Measurements from ENCODE around the gene CASP10. TPM values are rescaled to one million over a fixed set of nuclear protein-coding genes. Genes with fewer than 3 reads are reported as not detected.
"Not testable (repeated sequence)": the region's sequence is repeated elsewhere in the genome, so short reads cannot be mapped to it uniquely, and the experiment has no call there.

CASP10 gene
- total RNA-seq, 1 experiment from 2014 or later: 2.8 TPM

- TF ChIP-seq, protein P1, sequence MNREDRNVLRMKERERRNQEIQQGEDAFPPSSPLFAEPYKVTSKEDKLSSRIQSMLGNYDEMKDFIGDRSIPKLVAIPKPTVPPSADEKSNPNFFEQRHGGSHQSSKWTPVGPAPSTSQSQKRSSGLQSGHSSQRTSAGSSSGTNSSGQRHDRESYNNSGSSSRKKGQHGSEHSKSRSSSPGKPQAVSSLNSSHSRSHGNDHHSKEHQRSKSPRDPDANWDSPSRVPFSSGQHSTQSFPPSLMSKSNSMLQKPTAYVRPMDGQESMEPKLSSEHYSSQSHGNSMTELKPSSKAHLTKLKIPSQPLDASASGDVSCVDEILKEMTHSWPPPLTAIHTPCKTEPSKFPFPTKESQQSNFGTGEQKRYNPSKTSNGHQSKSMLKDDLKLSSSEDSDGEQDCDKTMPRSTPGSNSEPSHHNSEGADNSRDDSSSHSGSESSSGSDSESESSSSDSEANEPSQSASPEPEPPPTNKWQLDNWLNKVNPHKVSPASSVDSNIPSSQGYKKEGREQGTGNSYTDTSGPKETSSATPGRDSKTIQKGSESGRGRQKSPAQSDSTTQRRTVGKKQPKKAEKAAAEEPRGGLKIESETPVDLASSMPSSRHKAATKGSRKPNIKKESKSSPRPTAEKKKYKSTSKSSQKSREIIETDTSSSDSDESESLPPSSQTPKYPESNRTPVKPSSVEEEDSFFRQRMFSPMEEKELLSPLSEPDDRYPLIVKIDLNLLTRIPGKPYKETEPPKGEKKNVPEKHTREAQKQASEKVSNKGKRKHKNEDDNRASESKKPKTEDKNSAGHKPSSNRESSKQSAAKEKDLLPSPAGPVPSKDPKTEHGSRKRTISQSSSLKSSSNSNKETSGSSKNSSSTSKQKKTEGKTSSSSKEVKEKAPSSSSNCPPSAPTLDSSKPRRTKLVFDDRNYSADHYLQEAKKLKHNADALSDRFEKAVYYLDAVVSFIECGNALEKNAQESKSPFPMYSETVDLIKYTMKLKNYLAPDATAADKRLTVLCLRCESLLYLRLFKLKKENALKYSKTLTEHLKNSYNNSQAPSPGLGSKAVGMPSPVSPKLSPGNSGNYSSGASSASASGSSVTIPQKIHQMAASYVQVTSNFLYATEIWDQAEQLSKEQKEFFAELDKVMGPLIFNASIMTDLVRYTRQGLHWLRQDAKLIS (CRISPR knock-in tag; IDR thresholded peaks at IDR 0.05; ENCODE audit: borderline replicate concordance): no peak
- no peak for TF ChIP-seq EMX1 (CRISPR knock-in tag; IDR thresholded peaks at IDR 0.05)
- TF ChIP-seq NR2C2 (CRISPR knock-in tag; IDR thresholded peaks at IDR 0.05): no peak
- TF ChIP-seq FOXK1 (CRISPR knock-in tag; IDR thresholded peaks at IDR 0.05): no peak
- TF ChIP-seq HMGXB4 (CRISPR knock-in tag; IDR thresholded peaks at IDR 0.05): no peak
Observed at GRCh38 chr2:201138401-201138970, 44.5 kb upstream of the CASP10 start (continued).

DNA sequence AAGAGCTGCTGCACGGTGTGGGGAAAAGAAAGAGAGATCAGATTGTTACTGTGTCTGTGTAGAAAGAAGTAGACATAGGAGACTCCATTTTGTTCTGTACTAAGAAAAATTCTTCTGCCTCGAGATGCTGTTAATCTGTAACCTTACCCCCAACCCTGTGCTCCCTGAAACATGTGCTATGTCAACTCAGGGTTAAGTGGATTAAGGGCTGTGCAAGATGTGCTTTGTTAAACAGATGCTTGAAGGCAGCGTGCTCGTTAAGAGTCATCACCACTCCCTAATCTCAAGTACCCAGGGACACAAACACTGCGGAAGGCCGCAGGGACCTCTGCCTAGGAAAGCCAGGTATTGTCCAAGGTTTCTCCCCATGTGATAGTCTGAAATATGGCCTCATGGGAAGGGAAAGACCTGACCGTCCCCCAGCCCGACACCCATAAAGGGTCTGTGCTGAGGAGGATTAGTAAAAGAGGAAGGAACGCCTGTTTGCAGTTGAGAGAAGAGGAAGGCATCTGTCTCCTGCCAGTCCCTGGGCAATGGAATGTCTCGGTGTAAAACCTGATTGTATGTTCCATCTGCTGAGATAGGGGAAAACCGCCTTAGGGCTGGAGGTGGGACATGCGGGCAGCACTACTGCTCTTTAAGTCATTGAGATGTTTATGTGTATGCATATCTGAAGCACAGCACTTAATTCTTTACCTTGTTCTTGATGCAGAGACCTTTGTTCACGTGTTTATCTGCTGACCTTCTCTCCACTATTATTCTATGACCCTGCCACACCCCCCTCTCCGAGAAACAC is 43.8 kb upstream of the CASP10 start:
- CTCF ChIA-PET; H3K9me3 Mint-ChIP-seq; ATAC-seq; POLR2A ChIA-PET; H3K27me3 Mint-ChIP-seq (ENCODE audit: low read depth): not testable (repeated sequence)
- DNase-seq (ENCODE audit: low spot score): peak; percentile 29
- peak overlapping the region; percentile 88 for H3K27ac Mint-ChIP-seq
- H3K36me3 Mint-ChIP-seq: peaks cover 26% of the 10 kb centered on the region
- peaks cover 18% of the 10 kb centered on the region for H3K4me1 Mint-ChIP-seq
- peak overlapping the region; percentile 49 for H3K4me3 Mint-ChIP-seq

GRCh38 chr2:201139836-201140604 is 42.9 kb upstream of the CASP10 start:
- Mint-ChIP-seq H3K27ac (no peak overlapping the region), H3K4me1 (peaks cover 18% of the 10 kb centered on the region), H3K36me3 (peaks cover 26% of the 10 kb centered on the region), H3K9me3 (no peaks in the 10 kb centered on the region), H3K27me3 (ENCODE audit: low read depth) (no peaks in the 10 kb centered on the region), H3K4me3 (peak overlapping the region; percentile 49)
- ATAC-seq (peak; percentile 69), DNase-seq (ENCODE audit: low spot score) (no peak)
- POLR2A ChIA-PET: no interaction called here
- CTCF ChIA-PET: interaction anchor here (0.8 kb wide), 1 partner anchor 18 kb away, joined by 3 read pairs; no protein-coding TSS in a partner anchor
- no peak for TF ChIP-seq PREB (CRISPR knock-in tag; IDR thresholded peaks at IDR 0.05; ENCODE audit: borderline replicate concordance)
- no peak for TF ChIP-seq ZNF512 (CRISPR knock-in tag; IDR thresholded peaks at IDR 0.05; ENCODE audit: borderline replicate concordance)
- TF ChIP-seq NFATC4 (CRISPR knock-in tag; IDR thresholded peaks at IDR 0.05): no peak
- no peak for TF ChIP-seq ARID4B (CRISPR knock-in tag; IDR thresholded peaks at IDR 0.05; ENCODE audit: borderline replicate concordance)
- TF ChIP-seq RELA (CRISPR knock-in tag; IDR thresholded peaks at IDR 0.05; ENCODE audit: borderline replicate concordance): no peak
- TF ChIP-seq SMAD3 (CRISPR knock-in tag; IDR thresholded peaks at IDR 0.05; ENCODE audit: borderline replicate concordance): no peak
- TF ChIP-seq PRRX2 (CRISPR knock-in tag; IDR thresholded peaks at IDR 0.05): no peak
- TF ChIP-seq ZNF219 (CRISPR knock-in tag; IDR thresholded peaks at IDR 0.05; ENCODE audit: borderline replicate concordance): no peak
- TF ChIP-seq, protein P2, sequence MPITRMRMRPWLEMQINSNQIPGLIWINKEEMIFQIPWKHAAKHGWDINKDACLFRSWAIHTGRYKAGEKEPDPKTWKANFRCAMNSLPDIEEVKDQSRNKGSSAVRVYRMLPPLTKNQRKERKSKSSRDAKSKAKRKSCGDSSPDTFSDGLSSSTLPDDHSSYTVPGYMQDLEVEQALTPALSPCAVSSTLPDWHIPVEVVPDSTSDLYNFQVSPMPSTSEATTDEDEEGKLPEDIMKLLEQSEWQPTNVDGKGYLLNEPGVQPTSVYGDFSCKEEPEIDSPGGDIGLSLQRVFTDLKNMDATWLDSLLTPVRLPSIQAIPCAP (CRISPR knock-in tag; IDR thresholded peaks at IDR 0.05): no peak
- TF ChIP-seq ZNF317 (CRISPR knock-in tag; IDR thresholded peaks at IDR 0.05; ENCODE audit: borderline replicate concordance, low read depth): no peak

Measured in WTC11 (cell line).